Vagina (tissue), 2 donors: ENCODE measurements around the gene ADAM17.

Source experiments
- POLR2A ChIP-seq, 2 donors: fragments of 450-650 bp; IDR thresholded peaks; one replicate each; pipeline ENCODE4 v1.6.1; 2017; ENCODE audit warnings: antibody characterized with exemption in 2 of 2, mild to moderate bottlenecking in 2 of 2, moderate library complexity in 2 of 2
- TF ChIP-seq, protein P1 (sequence below), 3 experiments: fragments of 450-650 bp in 2 of 3; fragments of 200-600 bp in 1 of 3; sonication (generic) in 1 of 3; IDR thresholded peaks; one replicate each; pipeline ENCODE4 v1.5.1; 2017 to 2019; ENCODE audit warnings: antibody characterized with exemption in 3 of 3, mild to moderate bottlenecking in 2 of 3, moderate library complexity in 2 of 3

DNA sequence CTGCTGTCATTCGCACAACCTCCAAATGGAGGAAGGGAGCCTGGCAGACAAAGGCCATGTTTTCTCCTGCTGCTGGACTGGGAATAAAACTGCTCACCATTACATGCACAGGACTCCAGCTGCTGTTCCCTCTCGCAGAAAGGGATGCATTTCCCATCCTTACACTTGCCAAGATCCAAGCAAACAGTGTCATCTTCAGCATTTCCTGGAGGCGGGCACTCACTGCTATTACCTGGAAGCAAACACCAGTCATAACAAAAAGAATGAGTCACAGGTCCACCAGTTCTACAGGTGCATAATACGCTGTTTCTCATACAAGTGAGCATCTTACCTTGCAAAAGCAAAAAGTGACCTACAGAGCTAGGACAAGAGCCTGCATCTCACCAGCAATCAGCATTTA is 58.6 kb downstream of the ADAM17 start:
- TF ChIP-seq POLR2A (IDR thresholded peaks at IDR 0.05): no peak
- TF ChIP-seq, protein P1, sequence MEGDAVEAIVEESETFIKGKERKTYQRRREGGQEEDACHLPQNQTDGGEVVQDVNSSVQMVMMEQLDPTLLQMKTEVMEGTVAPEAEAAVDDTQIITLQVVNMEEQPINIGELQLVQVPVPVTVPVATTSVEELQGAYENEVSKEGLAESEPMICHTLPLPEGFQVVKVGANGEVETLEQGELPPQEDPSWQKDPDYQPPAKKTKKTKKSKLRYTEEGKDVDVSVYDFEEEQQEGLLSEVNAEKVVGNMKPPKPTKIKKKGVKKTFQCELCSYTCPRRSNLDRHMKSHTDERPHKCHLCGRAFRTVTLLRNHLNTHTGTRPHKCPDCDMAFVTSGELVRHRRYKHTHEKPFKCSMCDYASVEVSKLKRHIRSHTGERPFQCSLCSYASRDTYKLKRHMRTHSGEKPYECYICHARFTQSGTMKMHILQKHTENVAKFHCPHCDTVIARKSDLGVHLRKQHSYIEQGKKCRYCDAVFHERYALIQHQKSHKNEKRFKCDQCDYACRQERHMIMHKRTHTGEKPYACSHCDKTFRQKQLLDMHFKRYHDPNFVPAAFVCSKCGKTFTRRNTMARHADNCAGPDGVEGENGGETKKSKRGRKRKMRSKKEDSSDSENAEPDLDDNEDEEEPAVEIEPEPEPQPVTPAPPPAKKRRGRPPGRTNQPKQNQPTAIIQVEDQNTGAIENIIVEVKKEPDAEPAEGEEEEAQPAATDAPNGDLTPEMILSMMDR (IDR thresholded peaks at IDR 0.05): no peak
